K562 (cell line): ENCODE results near the gene WT1. TPM values are rescaled to one million over a fixed set of nuclear protein-coding genes. Genes with fewer than 3 reads are reported as not detected.

Source experiments
- ATAC-seq: fragments of 200-7000 bp; cut with Tn5 transposase; 3 replicates; pipeline ENCODE4 v1.9.1; 2020; ENCODE audit warnings: moderate library complexity
- BruUV-seq: library from RNA; stranded (reverse); fragments of 400-500 nt; replicated peaks from 2 replicates; lab custom pipeline; 2021; lab: Mats Ljungman, UMichigan
- CTCF ChIA-PET: fragments of 300-600 bp; formaldehyde crosslinking; extraction: SDS; loops from one replicate; lab custom pipeline; 2021; ENCODE audit warnings: low intra/inter-chr PET ratio; lab: Yijun Ruan, JAX
- POLR2A ChIA-PET: fragments of 300-600, 350-650 bp; sonication (Branson Sonifier 250); formaldehyde crosslinking; extraction: SDS; loops from one replicate; lab custom pipeline; 2021; ENCODE audit warnings: antibody characterized with exemption, inconsistent platforms; lab: Yijun Ruan, JAX
- DNase-seq, 4 experiments: peaks; one replicate each; pipeline versions ENCODE4 v3.0.0 to v3.0.0-alpha.2; 2011 to 2018; ENCODE audit warnings: low spot score in 3 of 4, mixed read lengths in 3 of 4; ENCODE audit errors: extremely low read depth in 1 of 4
- FAIRE-seq: peaks from 2 replicates; lab custom pipeline; 2011; peaks lifted over from hg19 to GRCh38; lab: Jason Lieb, UNC
- H2AFZ ChIP-seq: 2 replicates; pipeline ENCODE4 v1.6.0; 2011; ENCODE audit warnings: low read depth, low read length, control low read depth, inconsistent platforms
- H3K27ac ChIP-seq: fragments of 200-600 bp; 3 replicates; pipeline ENCODE4 v1.8.0; 2011; ENCODE audit warnings: low read depth, mild to moderate bottlenecking, control low read depth, inconsistent platforms, low read length, moderate library complexity, mixed read lengths; ENCODE audit errors: extremely low read depth
- H3K27me3 ChIP-seq, 2 experiments: fragments of 300-600 bp in 1 of 2; 2 replicates in 1 of 2; 3 replicates in 1 of 2; pipeline versions ENCODE4 v1.6.0 to v1.8.0; 2011; ENCODE audit warnings: inconsistent platforms in 2 of 2, low read length in 2 of 2, mild to moderate bottlenecking in 1 of 2, mixed read lengths in 1 of 2, moderate library complexity in 1 of 2; ENCODE audit not compliant: control insufficient read depth in 2 of 2, insufficient read depth in 2 of 2
- H3K36me3 ChIP-seq: fragments of 300-600 bp; 3 replicates; pipeline ENCODE4 v1.8.0; 2011; ENCODE audit warnings: mild to moderate bottlenecking, low read length, inconsistent platforms; ENCODE audit not compliant: control insufficient read depth, insufficient read depth
- H3K4me1 ChIP-seq, 2 experiments: fragments of 200-600 bp in 1 of 2; replicated peaks in 1 of 2; 2 replicates in 1 of 2; 3 replicates in 1 of 2; pipeline versions ENCODE4 v1.5.1 to v1.8.0; 2011; ENCODE audit warnings: inconsistent platforms in 2 of 2, low read length in 2 of 2, mild to moderate bottlenecking in 1 of 2, mixed read lengths in 1 of 2, moderate library complexity in 1 of 2; ENCODE audit not compliant: control insufficient read depth in 2 of 2, insufficient read depth in 2 of 2
- H3K4me2 ChIP-seq: 2 replicates; pipeline ENCODE4 v1.6.1; 2011; ENCODE audit warnings: low read length, control low read depth, inconsistent platforms, mixed read lengths; ENCODE audit not compliant: insufficient read depth
- H3K4me3 ChIP-seq: fragments of 200-600 bp; sonication (generic), shearing (Covaris generic); 2 replicates; pipeline ENCODE4 v1.5.1; 2016; ENCODE audit warnings: control low read depth, inconsistent platforms
- H3K79me2 ChIP-seq: fragments of 200-600 bp; 3 replicates; pipeline ENCODE4 v1.8.0; 2011; ENCODE audit warnings: low read length, inconsistent platforms; ENCODE audit not compliant: control insufficient read depth, insufficient read depth
- H3K9ac ChIP-seq, 2 experiments: 2 replicates each; pipeline versions ENCODE4 v1.6.0 to v1.6.1; 2011; ENCODE audit warnings: low read depth in 2 of 2, low read length in 2 of 2, control low read depth in 1 of 2, inconsistent platforms in 1 of 2, mild to moderate bottlenecking in 1 of 2, mixed read lengths in 1 of 2; ENCODE audit not compliant: insufficient read depth in 1 of 2
- H3K9me1 ChIP-seq: one replicate; pipeline ENCODE4 v1.6.0; 2011; ENCODE audit warnings: inconsistent platforms, mild to moderate bottlenecking, low read length, moderate library complexity; ENCODE audit not compliant: control insufficient read depth, insufficient read depth
- H3K9me3 ChIP-seq: replicated peaks from 2 replicates; pipeline ENCODE4 v1.5.1; 2011; ENCODE audit warnings: low read depth, low read length, inconsistent platforms; ENCODE audit not compliant: control insufficient read depth, insufficient read depth
- H4K20me1 ChIP-seq: replicated peaks from 2 replicates; pipeline ENCODE4 v1.6.1; 2011; ENCODE audit warnings: low read length, inconsistent platforms, mixed read lengths; ENCODE audit not compliant: control insufficient read depth, insufficient read depth
- WGBS: fragments of 100-300 bp; shearing (Covaris generic); methylation state at CpG from one replicate; pipeline ENCODE4 v1.1.6; 2016; ENCODE audit warnings: low coverage, mixed read lengths; ENCODE audit not compliant: insufficient coverage; ENCODE audit errors: missing lambda C conversion rate; 5-methylcytosine and 5-hydroxymethylcytosine counted together
- in situ Hi-C: fragments of 300-500 bp; cut with MboI; formaldehyde crosslinking; loops from 4 replicates; pipeline ENCODE4 v1.15.0; 2018; ENCODE audit warnings: inconsistent platforms, mixed read lengths
- intact Hi-C: fragments of 100-400 bp; cut with micrococcal nuclease; formaldehyde crosslinking; loops from 2 replicates; pipeline ENCODE4 v1.14.2; 2022
- polyA plus RNA-seq, 8 experiments: library from polyadenylated mRNA; depleted of rRNA in 4 of 8; stranded (reverse) in 5 of 8; unstranded in 3 of 8; fragments of >200 nt; fragmentation: Nextera tagmentation in 2 of 8; fragmentation: Illumina TruSeq in 1 of 8; extraction: Ambion mirVana in 2 of 8; extraction: Trizol in 1 of 8; gene quantifications; 2 replicates each; pipeline versions ENCODE4 v1.2.1 to v1.2.3, GENCODE V29; 2011 to 2014; ENCODE audit warnings: inconsistent platforms in 1 of 8, missing spikeins in 1 of 8
- total RNA-seq, 7 experiments: library from RNA; depleted of rRNA in 6 of 7; stranded (reverse); fragments of >200 nt in 6 of 7; fragmentation: Illumina TruSeq in 2 of 7; extraction: Trizol in 2 of 7; gene quantifications; 2 replicates each; pipeline versions ENCODE4 v1.2.1 to v1.2.3, GENCODE V29; 2011 to 2021; ENCODE audit warnings: low replicate concordance in 1 of 7
- TF ChIP-seq, protein P1 (sequence below): IDR thresholded peaks from 2 replicates; pipeline ENCODE4 v1.6.1; 2016; ENCODE audit warnings: missing genetic modification characterization, missing compliant biosample characterization
- TF ChIP-seq, protein P2 (sequence below): fragments of 200-400 bp; formaldehyde crosslinking; IDR thresholded peaks from 2 replicates; pipeline ENCODE4 v1.6.1; 2017; ENCODE audit warnings: mild to moderate bottlenecking, low read depth, low read length, moderate library complexity
- TF ChIP-seq, protein P3 (sequence below): sonication (generic); formaldehyde crosslinking; IDR thresholded peaks from 2 replicates; pipeline ENCODE4 v1.8.0; 2022; ENCODE audit warnings: mild to moderate bottlenecking, missing genetic modification reagents

The WT1 gene
- total and polyA plus RNA-seq, 9 of the 15 experiments (the other 6 are each of a cell fraction or from before 2014, with no cell fraction given), result 7.1 to 33.8 (median 19.4) TPM

DNA sequence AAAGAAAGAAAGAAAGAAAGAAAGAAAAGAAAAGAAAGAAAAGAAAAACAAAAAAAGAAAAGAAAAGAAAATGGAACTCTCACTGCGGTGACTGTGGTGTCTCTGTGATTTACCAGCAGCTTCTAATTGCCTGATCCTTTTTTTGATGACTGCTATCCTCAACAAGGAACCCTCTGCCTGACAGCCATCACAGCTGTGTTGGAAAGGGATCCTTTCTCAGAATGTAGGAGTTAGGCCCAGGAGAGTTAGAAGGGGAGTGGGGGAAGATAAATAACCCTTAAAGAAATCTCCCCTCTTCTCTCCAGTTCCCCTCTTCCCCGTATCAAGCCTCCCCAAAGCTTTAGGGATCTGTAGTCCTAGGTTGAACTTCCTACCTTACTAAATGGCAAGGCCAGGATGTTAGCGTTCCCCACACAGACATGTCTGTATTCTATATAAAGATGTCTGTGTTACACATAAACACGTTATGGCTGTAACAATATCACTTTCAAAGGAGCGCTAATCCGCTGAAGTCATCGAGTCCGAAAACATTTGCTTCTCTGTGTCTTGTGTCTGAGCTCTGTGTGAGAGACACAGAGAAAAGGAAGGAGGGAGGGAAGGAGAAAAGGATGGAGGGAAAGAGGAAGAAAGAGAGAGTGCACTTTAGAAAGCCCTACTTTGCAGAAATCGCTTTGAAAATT lies 26.8 kb upstream of the WT1 start:
- H3K27me3 ChIP-seq, result no peaks in the 10 kb centered on the region
- H3K9me3 ChIP-seq, result no peaks in the 10 kb centered on the region
- CTCF ChIA-PET, result no interaction called here
- no peak overlapping the region for H3K27ac ChIP-seq
- TF ChIP-seq, protein P1, sequence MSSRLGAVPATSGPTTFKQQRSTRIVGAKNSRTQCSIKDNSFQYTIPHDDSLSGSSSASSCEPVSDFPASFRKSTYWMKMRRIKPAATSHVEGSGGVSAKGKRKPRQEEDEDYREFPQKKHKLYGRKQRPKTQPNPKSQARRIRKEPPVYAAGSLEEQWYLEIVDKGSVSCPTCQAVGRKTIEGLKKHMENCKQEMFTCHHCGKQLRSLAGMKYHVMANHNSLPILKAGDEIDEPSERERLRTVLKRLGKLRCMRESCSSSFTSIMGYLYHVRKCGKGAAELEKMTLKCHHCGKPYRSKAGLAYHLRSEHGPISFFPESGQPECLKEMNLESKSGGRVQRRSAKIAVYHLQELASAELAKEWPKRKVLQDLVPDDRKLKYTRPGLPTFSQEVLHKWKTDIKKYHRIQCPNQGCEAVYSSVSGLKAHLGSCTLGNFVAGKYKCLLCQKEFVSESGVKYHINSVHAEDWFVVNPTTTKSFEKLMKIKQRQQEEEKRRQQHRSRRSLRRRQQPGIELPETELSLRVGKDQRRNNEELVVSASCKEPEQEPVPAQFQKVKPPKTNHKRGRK, result 0 out of 2 replicates have a peak, but pooled peaks have one; percentile 26
- TF ChIP-seq, protein P2, sequence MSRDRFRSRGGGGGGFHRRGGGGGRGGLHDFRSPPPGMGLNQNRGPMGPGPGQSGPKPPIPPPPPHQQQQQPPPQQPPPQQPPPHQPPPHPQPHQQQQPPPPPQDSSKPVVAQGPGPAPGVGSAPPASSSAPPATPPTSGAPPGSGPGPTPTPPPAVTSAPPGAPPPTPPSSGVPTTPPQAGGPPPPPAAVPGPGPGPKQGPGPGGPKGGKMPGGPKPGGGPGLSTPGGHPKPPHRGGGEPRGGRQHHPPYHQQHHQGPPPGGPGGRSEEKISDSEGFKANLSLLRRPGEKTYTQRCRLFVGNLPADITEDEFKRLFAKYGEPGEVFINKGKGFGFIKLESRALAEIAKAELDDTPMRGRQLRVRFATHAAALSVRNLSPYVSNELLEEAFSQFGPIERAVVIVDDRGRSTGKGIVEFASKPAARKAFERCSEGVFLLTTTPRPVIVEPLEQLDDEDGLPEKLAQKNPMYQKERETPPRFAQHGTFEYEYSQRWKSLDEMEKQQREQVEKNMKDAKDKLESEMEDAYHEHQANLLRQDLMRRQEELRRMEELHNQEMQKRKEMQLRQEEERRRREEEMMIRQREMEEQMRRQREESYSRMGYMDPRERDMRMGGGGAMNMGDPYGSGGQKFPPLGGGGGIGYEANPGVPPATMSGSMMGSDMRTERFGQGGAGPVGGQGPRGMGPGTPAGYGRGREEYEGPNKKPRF, result no peak
- TF ChIP-seq, protein P3, sequence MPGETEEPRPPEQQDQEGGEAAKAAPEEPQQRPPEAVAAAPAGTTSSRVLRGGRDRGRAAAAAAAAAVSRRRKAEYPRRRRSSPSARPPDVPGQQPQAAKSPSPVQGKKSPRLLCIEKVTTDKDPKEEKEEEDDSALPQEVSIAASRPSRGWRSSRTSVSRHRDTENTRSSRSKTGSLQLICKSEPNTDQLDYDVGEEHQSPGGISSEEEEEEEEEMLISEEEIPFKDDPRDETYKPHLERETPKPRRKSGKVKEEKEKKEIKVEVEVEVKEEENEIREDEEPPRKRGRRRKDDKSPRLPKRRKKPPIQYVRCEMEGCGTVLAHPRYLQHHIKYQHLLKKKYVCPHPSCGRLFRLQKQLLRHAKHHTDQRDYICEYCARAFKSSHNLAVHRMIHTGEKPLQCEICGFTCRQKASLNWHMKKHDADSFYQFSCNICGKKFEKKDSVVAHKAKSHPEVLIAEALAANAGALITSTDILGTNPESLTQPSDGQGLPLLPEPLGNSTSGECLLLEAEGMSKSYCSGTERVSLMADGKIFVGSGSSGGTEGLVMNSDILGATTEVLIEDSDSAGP (CRISPR knock-in tag), result no peak
- no peak for FAIRE-seq
- H2AFZ ChIP-seq, result peak overlapping the region; percentile 75
- 54% methylated on average over 9 of the region's 9 CpGs for WGBS
- intact Hi-C loops (no loop called here), in situ Hi-C loops (no loop called here)
- BruUV-seq, result no TSS peak
- no peak overlapping the region for H3K4me3 ChIP-seq
- H3K9me1 ChIP-seq, result no peaks in the 10 kb centered on the region
- no peak overlapping the region for H3K4me2 ChIP-seq
- no peak overlapping the region for H3K9ac ChIP-seq
- DNase-seq, result no peak
- no peaks in the 10 kb centered on the region for H4K20me1 ChIP-seq
- peaks cover 5 to 6% of the 10 kb centered on the region in 2 experiments; a peak in 4 of 5 replicates for H3K4me1 ChIP-seq
- H3K36me3 ChIP-seq, result no peaks in the 10 kb centered on the region
- no peaks in the 10 kb centered on the region for H3K79me2 ChIP-seq
- POLR2A ChIA-PET, result interaction anchor here (2.0 kb wide), 1 partner anchor 10 kb away, joined by 4 read pairs; no protein-coding TSS in a partner anchor
- no peak for ATAC-seq
